ENCODE data around the gene TBCD. TPM values are rescaled to one million over a fixed set of nuclear protein-coding genes. Genes with fewer than 3 reads are reported as not detected.

The TBCD gene
- polyA plus RNA-seq, 1 donor from 2014 or later: 67.2 TPM

DNA sequence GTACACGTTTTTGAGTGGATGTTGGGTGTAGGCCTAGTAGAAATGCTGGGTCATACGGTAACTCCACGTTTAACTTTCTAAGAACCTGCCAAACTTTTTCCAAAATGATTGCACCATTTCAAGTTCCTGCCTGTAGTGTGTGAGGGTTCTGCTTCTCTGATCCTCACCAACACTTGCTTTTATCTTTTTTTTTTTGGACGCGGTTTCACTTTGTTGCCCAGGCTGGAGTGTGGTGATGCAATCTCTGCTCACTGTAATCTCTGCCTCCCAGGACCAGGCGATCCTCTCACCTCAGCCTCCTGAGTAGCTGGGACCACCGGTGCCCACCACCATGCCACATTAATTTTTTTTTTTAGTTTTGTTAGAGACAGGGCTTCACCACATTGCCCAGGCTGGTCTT lies 64.5 kb downstream of the TBCD start:
- TF ChIP-seq POLR2AphosphoS5 (IDR thresholded peaks at IDR 0.05) (no peak), TAF1 (IDR thresholded peaks at IDR 0.05; ENCODE audit: low read depth) (no peak), RAD21 (conservative IDR thresholded peaks at IDR 0.05) (no peak), SMC3 (conservative IDR thresholded peaks at IDR 0.05; ENCODE audit: poor library complexity) (no peak), EZH2 (IDR thresholded peaks at IDR 0.05; ENCODE audit: borderline replicate concordance, insufficient read depth, low read length, poor library complexity, severe bottlenecking) (no peak), EP300 (conservative IDR thresholded peaks at IDR 0.05; ENCODE audit: poor library complexity, severe bottlenecking) (no peak)
- TF ChIP-seq, protein P1, sequence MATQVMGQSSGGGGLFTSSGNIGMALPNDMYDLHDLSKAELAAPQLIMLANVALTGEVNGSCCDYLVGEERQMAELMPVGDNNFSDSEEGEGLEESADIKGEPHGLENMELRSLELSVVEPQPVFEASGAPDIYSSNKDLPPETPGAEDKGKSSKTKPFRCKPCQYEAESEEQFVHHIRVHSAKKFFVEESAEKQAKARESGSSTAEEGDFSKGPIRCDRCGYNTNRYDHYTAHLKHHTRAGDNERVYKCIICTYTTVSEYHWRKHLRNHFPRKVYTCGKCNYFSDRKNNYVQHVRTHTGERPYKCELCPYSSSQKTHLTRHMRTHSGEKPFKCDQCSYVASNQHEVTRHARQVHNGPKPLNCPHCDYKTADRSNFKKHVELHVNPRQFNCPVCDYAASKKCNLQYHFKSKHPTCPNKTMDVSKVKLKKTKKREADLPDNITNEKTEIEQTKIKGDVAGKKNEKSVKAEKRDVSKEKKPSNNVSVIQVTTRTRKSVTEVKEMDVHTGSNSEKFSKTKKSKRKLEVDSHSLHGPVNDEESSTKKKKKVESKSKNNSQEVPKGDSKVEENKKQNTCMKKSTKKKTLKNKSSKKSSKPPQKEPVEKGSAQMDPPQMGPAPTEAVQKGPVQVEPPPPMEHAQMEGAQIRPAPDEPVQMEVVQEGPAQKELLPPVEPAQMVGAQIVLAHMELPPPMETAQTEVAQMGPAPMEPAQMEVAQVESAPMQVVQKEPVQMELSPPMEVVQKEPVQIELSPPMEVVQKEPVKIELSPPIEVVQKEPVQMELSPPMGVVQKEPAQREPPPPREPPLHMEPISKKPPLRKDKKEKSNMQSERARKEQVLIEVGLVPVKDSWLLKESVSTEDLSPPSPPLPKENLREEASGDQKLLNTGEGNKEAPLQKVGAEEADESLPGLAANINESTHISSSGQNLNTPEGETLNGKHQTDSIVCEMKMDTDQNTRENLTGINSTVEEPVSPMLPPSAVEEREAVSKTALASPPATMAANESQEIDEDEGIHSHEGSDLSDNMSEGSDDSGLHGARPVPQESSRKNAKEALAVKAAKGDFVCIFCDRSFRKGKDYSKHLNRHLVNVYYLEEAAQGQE (IDR thresholded peaks at IDR 0.05; ENCODE audit: borderline replicate concordance): no peak
- TF ChIP-seq, protein P2, sequence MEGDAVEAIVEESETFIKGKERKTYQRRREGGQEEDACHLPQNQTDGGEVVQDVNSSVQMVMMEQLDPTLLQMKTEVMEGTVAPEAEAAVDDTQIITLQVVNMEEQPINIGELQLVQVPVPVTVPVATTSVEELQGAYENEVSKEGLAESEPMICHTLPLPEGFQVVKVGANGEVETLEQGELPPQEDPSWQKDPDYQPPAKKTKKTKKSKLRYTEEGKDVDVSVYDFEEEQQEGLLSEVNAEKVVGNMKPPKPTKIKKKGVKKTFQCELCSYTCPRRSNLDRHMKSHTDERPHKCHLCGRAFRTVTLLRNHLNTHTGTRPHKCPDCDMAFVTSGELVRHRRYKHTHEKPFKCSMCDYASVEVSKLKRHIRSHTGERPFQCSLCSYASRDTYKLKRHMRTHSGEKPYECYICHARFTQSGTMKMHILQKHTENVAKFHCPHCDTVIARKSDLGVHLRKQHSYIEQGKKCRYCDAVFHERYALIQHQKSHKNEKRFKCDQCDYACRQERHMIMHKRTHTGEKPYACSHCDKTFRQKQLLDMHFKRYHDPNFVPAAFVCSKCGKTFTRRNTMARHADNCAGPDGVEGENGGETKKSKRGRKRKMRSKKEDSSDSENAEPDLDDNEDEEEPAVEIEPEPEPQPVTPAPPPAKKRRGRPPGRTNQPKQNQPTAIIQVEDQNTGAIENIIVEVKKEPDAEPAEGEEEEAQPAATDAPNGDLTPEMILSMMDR (IDR thresholded peaks at IDR 0.05; ENCODE audit: poor library complexity, severe bottlenecking): no peak
- Histone ChIP-seq H3K9me2 (ENCODE audit: insufficient read depth, low read length) (no peaks in the 10 kb centered on the region), H4K20me1 (ENCODE audit: insufficient read depth) (no peaks in the 10 kb centered on the region), H3K4me2 (ENCODE audit: low read length) (no peak overlapping the region), H3K27me3 (ENCODE audit: insufficient read depth, low read depth, low read length) (no peaks in the 10 kb centered on the region), H3K79me2 (replicated peaks; ENCODE audit: insufficient read depth, low read length) (no peaks in the 10 kb centered on the region), H3K9ac (ENCODE audit: low read length) (no peak overlapping the region), H2AFZ (ENCODE audit: low read depth, low read length) (no peak overlapping the region), H3K27ac (ENCODE audit: low read length) (no peak overlapping the region), H3K9me3 (ENCODE audit: low read length) (no peaks in the 10 kb centered on the region), H3F3A (ENCODE audit: insufficient read depth, low read length, poor library complexity, severe bottlenecking) (no peaks in the 10 kb centered on the region), H3K4me3 (ENCODE audit: low read length) (no peak overlapping the region), H3K36me3 (ENCODE audit: insufficient read depth, low read length) (peaks cover 17% of the 10 kb centered on the region)

DNA sequence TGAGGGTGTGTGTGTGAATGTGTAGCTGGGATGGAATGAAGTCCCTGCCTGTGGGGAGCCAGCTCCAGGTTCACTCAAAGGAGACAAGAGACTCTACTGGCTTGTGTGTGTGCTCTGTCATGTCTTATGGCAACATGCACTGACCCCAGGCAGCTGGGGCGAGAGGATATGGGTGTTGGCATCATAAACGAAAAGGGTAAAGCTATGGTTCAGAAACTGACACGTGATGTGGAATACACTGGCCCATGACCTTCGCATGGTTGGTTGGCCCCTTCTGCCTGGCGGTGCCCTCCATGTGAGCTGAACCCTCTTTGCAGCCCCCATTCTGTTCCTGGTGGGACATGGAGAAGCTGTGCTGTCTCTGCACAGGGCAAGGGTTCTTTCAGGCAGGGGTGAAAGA lies 66.1 kb downstream of the TBCD start:
- H3K9me2 ChIP-seq (ENCODE audit: insufficient read depth, low read length): no peaks in the 10 kb centered on the region
- no peak overlapping the region for H3K4me2 ChIP-seq (ENCODE audit: low read length)
- H3K9me3 ChIP-seq (ENCODE audit: low read length): no peaks in the 10 kb centered on the region
- H3K4me3 ChIP-seq (ENCODE audit: low read length): no peak overlapping the region
- no peaks in the 10 kb centered on the region for H3K79me2 ChIP-seq (replicated peaks; ENCODE audit: insufficient read depth, low read length)
- no peaks in the 10 kb centered on the region for H3F3A ChIP-seq (ENCODE audit: insufficient read depth, low read length, poor library complexity, severe bottlenecking)
- H3K27me3 ChIP-seq (ENCODE audit: insufficient read depth, low read depth, low read length): no peaks in the 10 kb centered on the region
- TF ChIP-seq SMC3 (conservative IDR thresholded peaks at IDR 0.05; ENCODE audit: poor library complexity) (no peak), POLR2AphosphoS5 (IDR thresholded peaks at IDR 0.05) (no peak), MXI1 (conservative IDR thresholded peaks at IDR 0.05; ENCODE audit: poor library complexity, severe bottlenecking) (no peak), EP300 (conservative IDR thresholded peaks at IDR 0.05; ENCODE audit: poor library complexity, severe bottlenecking) (no peak), RAD21 (conservative IDR thresholded peaks at IDR 0.05) (no peak), TAF1 (IDR thresholded peaks at IDR 0.05; ENCODE audit: low read depth) (no peak)
- TF ChIP-seq, protein P1 (IDR thresholded peaks at IDR 0.05; ENCODE audit: borderline replicate concordance): no peak
- no peak overlapping the region for H3K9ac ChIP-seq (ENCODE audit: low read length)
- H3K36me3 ChIP-seq (ENCODE audit: insufficient read depth, low read length): peaks cover 17% of the 10 kb centered on the region
- no peak overlapping the region for H3K27ac ChIP-seq (ENCODE audit: low read length)
- no peaks in the 10 kb centered on the region for H4K20me1 ChIP-seq (ENCODE audit: insufficient read depth)
- no peak overlapping the region for H2AFZ ChIP-seq (ENCODE audit: low read depth, low read length)

Data from neural cell (in vitro differentiated cells).